Raji (cell line): ENCODE measurements around the gene ABCF1.

Experiments
- POLR2A ChIP-seq: IDR thresholded peaks from 2 replicates; pipeline ENCODE4 v1.6.1; 2011; ENCODE audit warnings: low read depth, low read length, control low read depth; ENCODE audit not compliant: insufficient read depth

ABCF1 gene

GRCh38 chr6:30598912-30599624 is 27.8 kb downstream of the ABCF1 start:
- TF ChIP-seq POLR2A, result 0 out of 2 replicates have a peak, but pooled peaks have one; percentile 22

- no peak for TF ChIP-seq POLR2A
Measured at GRCh38 chr6:30599625-30600324, 28.5 kb downstream of the ABCF1 start.

- TF ChIP-seq POLR2A, result no peak
Measured at GRCh38 chr6:30600451-30600961, 29.3 kb downstream of the ABCF1 start.

- TF ChIP-seq POLR2A, result no peak
Measured at GRCh38 chr6:30601436-30601814, 30.2 kb downstream of the ABCF1 start.

- TF ChIP-seq POLR2A, result no peak
Measured at GRCh38 chr6:30601815-30602641, 30.8 kb downstream of the ABCF1 start.

- TF ChIP-seq POLR2A, result no peak
Measured at GRCh38 chr6:30603961-30604360, 32.7 kb downstream of the ABCF1 start.

GRCh38 chr6:30610065-30610464 is 38.8 kb downstream of the ABCF1 start:
- 0 out of 2 replicates have a peak, but pooled peaks have one; percentile 22 for TF ChIP-seq POLR2A

- TF ChIP-seq POLR2A, result no peak
Measured at GRCh38 chr6:30611150-30611855, 40.1 kb downstream of the ABCF1 start.

GRCh38 chr6:30611856-30612194 is 40.6 kb downstream of the ABCF1 start:
- TF ChIP-seq POLR2A, result no peak

- no peak; the same call in 1 of the 2 replicates for TF ChIP-seq POLR2A
Measured at GRCh38 chr6:30612213-30612612, 41.0 kb downstream of the ABCF1 start.

- peak; percentile 33; the same call in 1 of the 2 replicates for TF ChIP-seq POLR2A
Measured at GRCh38 chr6:30612687-30613248, 41.5 kb downstream of the ABCF1 start.

GRCh38 chr6:30613251-30614043 is 42.2 kb downstream of the ABCF1 start:
- no peak for TF ChIP-seq POLR2A

- peak; percentile 34; the same call in 1 of the 2 replicates for TF ChIP-seq POLR2A
Measured at GRCh38 chr6:30614044-30614842, 43.0 kb downstream of the ABCF1 start.

- TF ChIP-seq POLR2A, result peak; percentile 43
Measured at GRCh38 chr6:30614843-30615218, 43.6 kb downstream of the ABCF1 start.
